Mucosa of descending colon (tissue), 3 donors: ENCODE results near the gene FUS. TPM values are rescaled to one million over a fixed set of nuclear protein-coding genes. Genes with fewer than 3 reads are reported as not detected.
A peak's percentile ranks its signal among the peaks of the same experiment; 100 is the strongest.
"Not testable (repeated sequence)": the region's sequence is repeated elsewhere in the genome, so short reads cannot be mapped to it uniquely, and the experiment has no call there.

Experiments used
- ATAC-seq: fragments of 200-7000 bp; cut with Tn5 transposase; one replicate; pipeline ENCODE4 v1.9.1; 2020; ENCODE audit warnings: mild to moderate bottlenecking, moderate library complexity
- DNase-seq, 3 donors: peaks; one replicate each; pipeline ENCODE4 v3.0.0-alpha.2; 2020
- H3K36me3 ChIP-seq: fragments of 200-600 bp; one replicate; pipeline ENCODE4 v1.8.0; 2021; ENCODE audit warnings: low read depth, mild to moderate bottlenecking
- H3K4me1 ChIP-seq: fragments of 200-600 bp; one replicate; pipeline ENCODE4 v1.8.0; 2021; ENCODE audit warnings: low read depth, mild to moderate bottlenecking
- H3K4me3 ChIP-seq: fragments of 200-600 bp; one replicate; pipeline ENCODE4 v1.8.0; 2021; ENCODE audit warnings: mild to moderate bottlenecking
- H3K9me3 ChIP-seq: fragments of 200-600 bp; one replicate; pipeline ENCODE4 v1.8.0; 2021; ENCODE audit warnings: mild to moderate bottlenecking
- CTCF ChIP-seq: fragments of 200-600 bp; IDR thresholded peaks from one replicate; pipeline ENCODE4 v1.8.0; 2022; ENCODE audit warnings: antibody characterized with exemption, mild to moderate bottlenecking
- intact Hi-C, 2 donors: fragments of 100-400 bp; cut with DNase I in 1 of 2; cut with micrococcal nuclease in 1 of 2; formaldehyde crosslinking; loops; one replicate each; pipeline versions ENCODE4 v1.11.0 to v1.11.1; 2022; cut with DNase I, micrococcal nuclease
- total RNA-seq, 3 donors: library from RNA; stranded (reverse); fragmentation: NEBNext Ultra II Directional in 2 of 3; extraction: Animal tissue kit (Norgen Biotek cat#: 25700) in 2 of 3; gene quantifications; one replicate each; pipeline versions ENCODE4 v1.2.1 to v1.2.4, GENCODE V29; 2021 to 2023
- donor health status: DM: no; HTN: no; CAD: no; lungs with moderate emphysema.
- donor health status: DM: no; HTN: no; CAD: no.
- donor health status: DM: no; HTN: yes; CAD: no.

Gene FUS
- total RNA-seq, 3 donors from 2014 or later, result 167 to 264 (median 189) TPM

- peak overlapping the region; percentile 11 for H3K4me3 ChIP-seq
- H3K4me1 ChIP-seq, result peaks cover 29% of the 10 kb centered on the region
- TF ChIP-seq CTCF, result peak; percentile 93
- H3K9me3 ChIP-seq, result no peaks in the 10 kb centered on the region
- peak; percentile 98 to 100 (median 100) for DNase-seq
- peak; percentile 88 for ATAC-seq
- intact Hi-C loops, result loop anchor here in 1 of 2 donors (10.0 kb wide), 1 partner anchor 158 kb away; the partner anchor contains the start of gene HSD3B7
- peaks cover 3% of the 10 kb centered on the region for H3K36me3 ChIP-seq
These were observed 37.6 kb upstream of the FUS start for GRCh38 chr16:31142109-31143010.

GRCh38 chr16:31143011-31143693 lies 36.8 kb upstream of the FUS start:
- Histone ChIP-seq H3K4me1 (peaks cover 29% of the 10 kb centered on the region), H3K9me3 (no peaks in the 10 kb centered on the region), H3K36me3 (peaks cover 3% of the 10 kb centered on the region), H3K4me3 (no peak overlapping the region)
- TF ChIP-seq CTCF, result no peak
- ATAC-seq (no peak), DNase-seq (peak; percentile 57 to 72 (median 62))
- intact Hi-C loops, result loop anchor here in 1 of 2 donors (10.0 kb wide), 1 partner anchor 158 kb away; the partner anchor contains the start of gene HSD3B7

GRCh38 chr16:31143694-31144148 lies 36.2 kb upstream of the FUS start:
- Histone ChIP-seq H3K4me1 (peaks cover 29% of the 10 kb centered on the region), H3K36me3 (peaks cover 3% of the 10 kb centered on the region), H3K9me3 (no peaks in the 10 kb centered on the region), H3K4me3 (no peak overlapping the region)
- TF ChIP-seq CTCF, result no peak
- intact Hi-C loops, result loop anchor here in 1 of 2 donors (10.0 kb wide), 1 partner anchor 159 kb away; the partner anchor contains the start of gene HSD3B7
- ATAC-seq (no peak), DNase-seq (peak in 1 of 3 donors; percentile 41)

DNA sequence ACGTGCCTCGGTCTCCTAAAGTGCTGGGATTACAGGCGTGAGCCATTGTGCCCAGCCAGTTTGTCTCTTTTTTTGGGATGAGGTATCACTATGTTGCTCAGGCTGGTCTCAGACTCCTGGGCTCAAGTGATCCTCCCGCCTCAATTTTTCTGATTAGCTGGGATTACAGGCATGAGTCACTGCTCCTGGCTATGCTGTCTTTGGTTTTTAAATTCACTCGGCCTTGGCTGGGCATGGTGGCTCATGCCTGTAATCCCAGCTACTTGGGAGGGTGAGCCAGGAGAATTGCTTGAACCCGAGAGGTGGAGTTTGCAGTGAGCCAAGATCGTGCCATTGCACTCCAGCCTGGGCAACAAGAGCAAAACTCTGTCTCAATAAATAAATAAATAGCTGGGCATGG lies 35.5 kb upstream of the FUS start:
- intact Hi-C loops, result loop anchor here in 1 of 2 donors (10.0 kb wide), 1 partner anchor 160 kb away; the partner anchor contains the start of gene HSD3B7
- H3K4me3 ChIP-seq, H3K9me3 ChIP-seq, H3K36me3 ChIP-seq, ATAC-seq, DNase-seq: not testable (repeated sequence)
- H3K4me1 ChIP-seq, result peaks cover 22% of the 10 kb centered on the region

DNA sequence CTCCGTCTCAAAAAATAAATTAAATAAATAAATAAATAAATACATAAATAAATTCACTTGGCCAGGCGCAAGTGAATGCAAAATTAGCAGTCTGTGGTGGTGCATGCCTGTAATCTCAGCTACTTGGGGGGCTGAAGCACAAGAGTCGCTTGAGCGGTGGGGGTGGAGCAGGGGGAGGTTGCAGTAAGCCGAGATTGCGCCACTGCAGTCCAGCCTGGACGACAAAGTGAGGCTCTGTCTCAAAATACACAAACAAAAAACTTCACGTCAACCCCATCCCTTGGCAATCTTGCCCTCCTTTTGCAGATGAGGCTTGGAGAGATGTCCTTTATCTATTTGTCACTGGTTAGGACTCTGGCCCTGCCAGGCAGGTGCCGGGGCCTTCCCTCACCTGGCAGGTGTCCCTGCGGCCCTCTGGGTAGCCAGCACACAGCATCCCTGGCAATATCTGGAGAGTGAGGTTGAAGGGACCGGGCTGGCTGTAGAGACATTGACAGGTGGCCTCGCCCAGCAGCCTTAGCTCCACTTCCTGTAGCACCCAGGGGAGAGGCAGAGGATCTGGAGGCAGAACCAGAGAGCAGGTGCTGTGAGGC lies 34.4 kb upstream of the FUS start:
- no peak for TF ChIP-seq CTCF
- intact Hi-C loops, result loop anchor here in 1 of 2 donors (10.0 kb wide), 1 partner anchor 161 kb away; the partner anchor contains the start of gene HSD3B7

More for the DNA sequence above, 34.4 kb upstream of the FUS start:
- H3K36me3 ChIP-seq, result peaks cover 3% of the 10 kb centered on the region
- no peak overlapping the region for H3K4me3 ChIP-seq
- DNase-seq (peak in 1 of 3 donors; percentile 34), ATAC-seq (no peak)
- H3K9me3 ChIP-seq, result no peaks in the 10 kb centered on the region
- peaks cover 14% of the 10 kb centered on the region for H3K4me1 ChIP-seq
